T-helper 1 cell treated with Interleukin-12 subunit alpha and Interleukin-12 subunit beta and Interleukin-4 antibody, amounts not matched to agents 30 ng/mL and 1 ng/mL, for 36 hours (primary cell): Measurements from ENCODE around the gene ACP3. TPM values are rescaled to one million over a fixed set of nuclear protein-coding genes. Genes with fewer than 3 reads are reported as not detected.

Experiments used
- intact Hi-C: fragments of 100-400 bp; cut with micrococcal nuclease; formaldehyde crosslinking; loops from one replicate; pipeline ENCODE4 v1.15.1; 2024
- total RNA-seq: library from RNA; stranded (reverse); gene quantifications from 2 replicates; pipeline ENCODE4 v1.2.3, GENCODE V29; 2022

ACP3 gene
- total RNA-seq, 1 donor from 2014 or later = not detected

- intact Hi-C loops = no loop called here
Observed at GRCh38 chr3:132315851-132316250, 1.4 kb upstream of the ACP3 start.

- intact Hi-C loops = no loop called here
Observed at GRCh38 chr3:132318451-132318850, 1.2 kb downstream of the ACP3 start.

- intact Hi-C loops = no loop called here
Observed at GRCh38 chr3:132321304-132321703, 4.1 kb downstream of the ACP3 start.

- intact Hi-C loops = no loop called here
Observed at GRCh38 chr3:132325103-132325606, 7.9 kb downstream of the ACP3 start.

- intact Hi-C loops = no loop called here
Observed at GRCh38 chr3:132325634-132326033, 8.4 kb downstream of the ACP3 start.

GRCh38 chr3:132326251-132326650, 9.0 kb downstream of the ACP3 start:
- intact Hi-C loops = no loop called here

- intact Hi-C loops = no loop called here
Observed at GRCh38 chr3:132332082-132332481, 14.9 kb downstream of the ACP3 start.

GRCh38 chr3:132332508-132332907, 15.3 kb downstream of the ACP3 start:
- intact Hi-C loops = no loop called here

- intact Hi-C loops = no loop called here
Observed at GRCh38 chr3:132341746-132342145, 24.5 kb downstream of the ACP3 start.

GRCh38 chr3:132342183-132342582, 25.0 kb downstream of the ACP3 start:
- intact Hi-C loops = no loop called here

- intact Hi-C loops = loop anchor here (1.0 kb wide), 2 partner anchors 89 to 1309 kb away; no protein-coding TSS in a partner anchor
Observed at GRCh38 chr3:132342610-132343009, 25.4 kb downstream of the ACP3 start.

- intact Hi-C loops = loop anchor here (1.0 kb wide), 2 partner anchors 90 to 1310 kb away; no protein-coding TSS in a partner anchor
Observed at GRCh38 chr3:132343018-132343612, 25.9 kb downstream of the ACP3 start.

GRCh38 chr3:132344666-132345280, 27.6 kb downstream of the ACP3 start:
- intact Hi-C loops = no loop called here

GRCh38 chr3:132346841-132347736, 29.9 kb downstream of the ACP3 start:
- intact Hi-C loops = no loop called here

- intact Hi-C loops = no loop called here
Observed at GRCh38 chr3:132347811-132348210, 30.6 kb downstream of the ACP3 start.

GRCh38 chr3:132348531-132348930, 31.3 kb downstream of the ACP3 start:
- intact Hi-C loops = no loop called here

- intact Hi-C loops = loop anchor here (5.0 kb wide), 1 partner anchor 66 kb away; the partner anchor contains the start of gene DNAJC13
Observed at GRCh38 chr3:132350814-132351213, 33.6 kb downstream of the ACP3 start.

GRCh38 chr3:132351222-132351806, 34.1 kb downstream of the ACP3 start:
- intact Hi-C loops = loop anchor here (5.0 kb wide), 1 partner anchor 66 kb away; the partner anchor contains the start of gene DNAJC13

- intact Hi-C loops = loop anchor here (1.0 to 5.0 kb wide), 6 partner anchors 47 to 370 kb away; partner anchors contain the start of genes DNAJC13 and NPHP3
Observed at GRCh38 chr3:132352556-132353143, 35.4 kb downstream of the ACP3 start.

GRCh38 chr3:132354916-132355702, 37.9 kb downstream of the ACP3 start:
- intact Hi-C loops = loop anchor here (5.0 kb wide), 1 partner anchor 62 kb away; the partner anchor contains the start of gene DNAJC13
